ENCODE results near the gene CDH23. TPM values are rescaled to one million over a fixed set of nuclear protein-coding genes. Genes with fewer than 3 reads are reported as not detected.

CDH23 gene
- polyA plus RNA-seq, 1 donor, result 4.2 TPM

- no peak for DNase-seq
Observed at GRCh38 chr10:71712572-71713134, 315.9 kb downstream of the CDH23 start.

GRCh38 chr10:71713135-71714030 is 316.7 kb downstream of the CDH23 start:
- peak; percentile 81 for DNase-seq

GRCh38 chr10:71714031-71714410 is 317.3 kb downstream of the CDH23 start:
- DNase-seq, result no peak

GRCh38 chr10:71714592-71714991 is 317.9 kb downstream of the CDH23 start:
- DNase-seq, result no peak

GRCh38 chr10:71715026-71715425 is 318.3 kb downstream of the CDH23 start:
- no peak for DNase-seq

GRCh38 chr10:71715860-71716259 is 319.1 kb downstream of the CDH23 start:
- no peak for DNase-seq

GRCh38 chr10:71716426-71716825 is 319.7 kb downstream of the CDH23 start:
- DNase-seq, result no peak

GRCh38 chr10:71717056-71717455 is 320.3 kb downstream of the CDH23 start:
- no peak for DNase-seq

GRCh38 chr10:71717551-71717951 is 320.8 kb downstream of the CDH23 start:
- DNase-seq, result no peak

GRCh38 chr10:71718165-71718698 is 321.5 kb downstream of the CDH23 start:
- no peak for DNase-seq

- DNase-seq, result no peak
Observed at GRCh38 chr10:71719042-71719441, 322.3 kb downstream of the CDH23 start.

GRCh38 chr10:71719464-71720201 is 322.9 kb downstream of the CDH23 start, which contains the start of gene C10orf105:
Gene C10orf105, minus strand, starts transcription at chr10:71719778. Its CDS starts 3,441 bp downstream, at chr10:71716337.
- DNase-seq, result no peak

- no peak for DNase-seq
Observed at GRCh38 chr10:71720288-71720687, 323.6 kb downstream of the CDH23 start.

GRCh38 chr10:71721313-71721712 is 324.6 kb downstream of the CDH23 start:
- DNase-seq, result no peak

- no peak for DNase-seq
Observed at GRCh38 chr10:71722849-71723248, 326.1 kb downstream of the CDH23 start.

- DNase-seq, result no peak
Observed at GRCh38 chr10:71723311-71723710, 326.6 kb downstream of the CDH23 start.

GRCh38 chr10:71724539-71724938 is 327.8 kb downstream of the CDH23 start:
- no peak for DNase-seq

GRCh38 chr10:71725249-71725648 is 328.5 kb downstream of the CDH23 start:
- DNase-seq, result no peak

GRCh38 chr10:71725998-71726579 is 329.4 kb downstream of the CDH23 start:
- no peak for DNase-seq

GRCh38 chr10:71726580-71727104 is 329.9 kb downstream of the CDH23 start:
- no peak for DNase-seq

GRCh38 chr10:71727105-71727737 is 330.5 kb downstream of the CDH23 start:
- no peak for DNase-seq

Measured in hindlimb muscle (tissue), 1 donor.